Prostate gland (tissue), 2 donors: Measurements from ENCODE around the gene CAPZB. TPM values are rescaled to one million over a fixed set of nuclear protein-coding genes. Genes with fewer than 3 reads are reported as not detected.

Source experiments
- DNase-seq: peaks from one replicate; pipeline ENCODE4 v3.0.0-alpha.2; 2019; ENCODE audit warnings: low spot score
- H3K27ac ChIP-seq, 2 donors: fragments of 200-600 bp; sonication (generic); 2 replicates each; pipeline ENCODE4 v1.5.1; 2017 to 2019
- H3K27me3 ChIP-seq: fragments of 200-600 bp; sonication (generic); replicated peaks from 2 replicates; pipeline ENCODE4 v1.5.1; 2019; ENCODE audit not compliant: insufficient read depth
- H3K36me3 ChIP-seq, 2 donors: fragments of 200-600 bp; sonication (generic); 1 replicate in 1 of 2; 2 replicates in 1 of 2; pipeline versions ENCODE4 v1.5.1 to v1.8.1; 2017 to 2019
- H3K4me1 ChIP-seq: fragments of 200-600 bp; sonication (generic); replicated peaks from 2 replicates; pipeline ENCODE4 v1.5.1; 2019
- H3K4me3 ChIP-seq, 2 donors: fragments of 200-600 bp; sonication (generic); 2 replicates each; pipeline ENCODE4 v1.5.1; 2017 to 2019
- H3K9me3 ChIP-seq: fragments of 200-600 bp; sonication (generic); 2 replicates; pipeline ENCODE4 v1.5.1; 2017
- POLR2A ChIP-seq: fragments of 450-650 bp; IDR thresholded peaks from one replicate; pipeline ENCODE4 v1.6.1; 2016; ENCODE audit warnings: antibody characterized with exemption, mild to moderate bottlenecking
- POLR2AphosphoS5 ChIP-seq: sonication (generic); formaldehyde crosslinking; IDR thresholded peaks from one replicate; pipeline ENCODE4 v1.6.1; 2017; ENCODE audit warnings: antibody characterized with exemption
- WGBS: methylation state at CpG from one replicate; pipeline ENCODE4 v1.1.5; 2018; 5-methylcytosine and 5-hydroxymethylcytosine counted together
- intact Hi-C: fragments of 100-400 bp; cut with DNase I; formaldehyde crosslinking; loops from one replicate; pipeline ENCODE4 v1.14.2; 2022
- total RNA-seq, 2 donors: library from RNA; depleted of rRNA; stranded (reverse); fragments of >200 nt; gene quantifications; one replicate each; pipeline ENCODE4 v1.1.0, GENCODE V29; 2016
- TF ChIP-seq, protein P1 (sequence below), 4 experiments: fragments of 200-600 bp in 2 of 4; fragments of 450-650 bp in 2 of 4; sonication (generic) in 2 of 4; IDR thresholded peaks; 1 replicate in 3 of 4; 2 replicates in 1 of 4; pipeline ENCODE4 v1.5.1; 2016 to 2019; ENCODE audit warnings: antibody characterized with exemption in 4 of 4, mild to moderate bottlenecking in 2 of 4, moderate library complexity in 2 of 4

CAPZB gene
- total RNA-seq, 2 donors from 2014 or later: 139 to 150 TPM

DNA sequence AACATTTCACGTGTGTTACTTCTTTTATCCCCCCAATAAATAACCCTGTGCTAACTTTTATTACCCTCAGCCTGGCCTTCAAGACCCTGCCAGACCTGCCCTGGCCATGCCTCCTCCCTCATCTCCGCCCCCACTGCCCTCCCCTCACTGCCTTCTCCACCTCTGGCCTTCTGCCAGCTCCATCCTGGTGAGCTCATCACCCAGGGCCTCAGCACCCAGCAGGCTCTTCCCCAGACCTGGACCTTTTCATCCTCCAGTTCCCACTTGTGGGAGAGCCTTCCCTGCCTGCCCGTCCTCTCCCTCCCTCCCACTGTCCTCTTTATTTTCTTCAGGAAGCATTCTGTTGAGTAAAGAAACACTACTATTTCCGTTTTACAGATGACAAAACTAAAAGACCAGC lies 101.2 kb downstream of the CAPZB start:
- no peak for DNase-seq
- H3K4me1 ChIP-seq: peaks cover 18% of the 10 kb centered on the region
- no peaks in the 10 kb centered on the region for H3K9me3 ChIP-seq
- peak overlapping the region; percentile 23 to 80 for H3K27ac ChIP-seq
- no peak for TF ChIP-seq POLR2AphosphoS5
- TF ChIP-seq, protein P1, sequence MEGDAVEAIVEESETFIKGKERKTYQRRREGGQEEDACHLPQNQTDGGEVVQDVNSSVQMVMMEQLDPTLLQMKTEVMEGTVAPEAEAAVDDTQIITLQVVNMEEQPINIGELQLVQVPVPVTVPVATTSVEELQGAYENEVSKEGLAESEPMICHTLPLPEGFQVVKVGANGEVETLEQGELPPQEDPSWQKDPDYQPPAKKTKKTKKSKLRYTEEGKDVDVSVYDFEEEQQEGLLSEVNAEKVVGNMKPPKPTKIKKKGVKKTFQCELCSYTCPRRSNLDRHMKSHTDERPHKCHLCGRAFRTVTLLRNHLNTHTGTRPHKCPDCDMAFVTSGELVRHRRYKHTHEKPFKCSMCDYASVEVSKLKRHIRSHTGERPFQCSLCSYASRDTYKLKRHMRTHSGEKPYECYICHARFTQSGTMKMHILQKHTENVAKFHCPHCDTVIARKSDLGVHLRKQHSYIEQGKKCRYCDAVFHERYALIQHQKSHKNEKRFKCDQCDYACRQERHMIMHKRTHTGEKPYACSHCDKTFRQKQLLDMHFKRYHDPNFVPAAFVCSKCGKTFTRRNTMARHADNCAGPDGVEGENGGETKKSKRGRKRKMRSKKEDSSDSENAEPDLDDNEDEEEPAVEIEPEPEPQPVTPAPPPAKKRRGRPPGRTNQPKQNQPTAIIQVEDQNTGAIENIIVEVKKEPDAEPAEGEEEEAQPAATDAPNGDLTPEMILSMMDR (IDR thresholded peaks at IDR 0.05): no peak
- no peak for TF ChIP-seq POLR2A
- intact Hi-C loops: no loop called here
- H3K36me3 ChIP-seq: no peaks in the 10 kb centered on the region
- H3K4me3 ChIP-seq: no peak overlapping the region
- WGBS: 39% methylated on average over 4 of the region's 4 CpGs
- H3K27me3 ChIP-seq: no peaks in the 10 kb centered on the region

DNA sequence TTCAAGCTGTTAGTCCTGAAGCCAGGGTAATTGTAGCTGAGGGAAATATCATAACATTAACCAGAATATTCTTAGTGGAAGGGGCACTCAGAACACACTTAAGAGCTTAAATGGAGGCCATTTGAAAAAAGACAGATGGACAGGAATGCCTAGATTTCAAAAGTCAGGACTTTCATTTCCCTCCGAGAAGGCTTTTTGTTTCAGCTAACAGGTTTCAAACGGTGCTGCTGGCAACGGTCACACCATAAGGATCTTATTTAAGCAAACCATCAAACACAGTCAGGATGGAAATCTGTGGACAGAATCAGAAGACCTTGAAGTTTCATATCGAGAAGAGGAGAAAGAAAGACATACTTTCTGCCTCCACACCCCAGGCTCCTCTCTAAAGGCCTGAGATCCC lies 103.1 kb downstream of the CAPZB start:
- Histone ChIP-seq H3K27ac (no peak overlapping the region), H3K4me1 (peaks cover 18% of the 10 kb centered on the region), H3K36me3 (no peaks in the 10 kb centered on the region), H3K4me3 (no peak overlapping the region), H3K27me3 (no peaks in the 10 kb centered on the region), H3K9me3 (no peaks in the 10 kb centered on the region)
- WGBS: 54% methylated on average over 4 of the region's 4 CpGs
- TF ChIP-seq POLR2A (no peak), POLR2AphosphoS5 (no peak)
- TF ChIP-seq, protein P1 (IDR thresholded peaks at IDR 0.05): no peak
- intact Hi-C loops: no loop called here
- DNase-seq: no peak

DNA sequence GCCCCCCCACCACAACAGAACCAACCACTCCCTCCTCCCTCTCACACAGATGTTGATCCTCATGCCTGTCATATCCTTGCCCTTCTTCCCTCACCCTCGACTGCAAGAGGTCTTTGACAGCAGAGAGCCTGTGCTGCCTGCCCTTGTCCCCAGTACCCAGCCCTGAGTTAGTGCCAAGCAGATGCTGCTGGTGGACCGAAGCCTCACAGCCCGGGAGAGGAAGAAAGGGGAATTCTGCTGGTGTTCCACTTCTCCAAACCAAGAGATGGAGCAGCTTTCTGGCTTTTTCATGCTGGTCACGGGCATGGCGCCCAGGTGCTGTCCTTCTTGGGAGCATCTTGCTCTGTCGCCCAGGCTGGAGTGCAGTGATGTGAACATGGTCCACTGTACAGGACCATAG lies 104.1 kb downstream of the CAPZB start:
- Histone ChIP-seq H3K4me3 (no peak overlapping the region), H3K9me3 (no peaks in the 10 kb centered on the region), H3K4me1 (peaks cover 14% of the 10 kb centered on the region), H3K36me3 (no peaks in the 10 kb centered on the region), H3K27ac (no peak overlapping the region), H3K27me3 (no peaks in the 10 kb centered on the region)
- no peak for DNase-seq
- TF ChIP-seq POLR2A: no peak
- no peak for TF ChIP-seq POLR2AphosphoS5
- TF ChIP-seq, protein P1 (IDR thresholded peaks at IDR 0.05): no peak
- intact Hi-C loops: no loop called here
- 73% methylated on average over 6 of the region's 6 CpGs for WGBS

DNA sequence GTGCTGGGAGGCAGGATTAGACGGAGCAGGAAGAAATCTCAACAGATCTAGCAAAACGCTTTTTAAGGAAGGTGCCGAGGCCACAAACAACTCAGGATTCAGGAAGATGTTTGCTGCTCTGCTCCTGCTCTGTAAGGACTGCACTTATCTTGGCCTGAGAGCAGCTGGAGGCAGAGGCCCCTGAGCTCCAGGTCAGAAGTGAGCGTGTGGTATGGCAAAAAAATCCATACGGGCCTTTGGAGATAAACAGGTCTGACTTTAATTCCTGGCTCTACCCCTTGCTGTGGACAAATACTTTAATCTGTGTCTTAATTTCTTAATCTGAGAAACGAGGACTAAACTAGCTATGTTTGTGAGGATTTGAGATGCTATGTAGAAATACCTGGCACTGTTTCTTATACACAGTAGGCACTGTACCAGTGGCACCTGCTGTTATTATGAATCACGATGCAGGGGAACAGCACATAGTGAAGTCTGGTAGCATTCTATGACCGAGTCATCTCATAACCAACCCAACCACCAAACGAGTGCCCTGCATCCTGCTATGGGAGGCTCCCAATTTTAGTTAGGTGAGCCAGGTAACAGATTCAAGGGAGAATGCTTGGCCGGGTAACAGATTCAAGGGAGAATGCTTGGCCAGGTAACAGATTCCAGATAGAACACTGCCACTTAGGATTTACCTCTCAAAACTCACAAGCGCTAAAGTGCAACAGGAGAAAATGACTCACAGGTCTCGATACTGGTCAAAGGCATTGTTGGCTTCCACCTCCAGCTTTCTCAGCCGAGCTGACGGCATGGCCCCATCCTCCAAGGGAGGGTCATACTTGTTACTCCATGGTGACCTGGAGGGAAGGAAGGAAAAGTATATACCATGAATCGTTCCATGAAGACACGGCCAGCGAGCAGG lies 107.3 kb downstream of the CAPZB start:
- no peak for DNase-seq
- intact Hi-C loops: no loop called here
- no peaks in the 10 kb centered on the region for H3K27me3 ChIP-seq
- H3K36me3 ChIP-seq: peaks cover 0 to 4% of the 10 kb centered on the region in 2 donors
- no peak overlapping the region for H3K27ac ChIP-seq
- no peak overlapping the region for H3K4me3 ChIP-seq
- 89% methylated on average over 17 of the region's 17 CpGs for WGBS
- no peak for TF ChIP-seq POLR2A
- TF ChIP-seq, protein P1 (IDR thresholded peaks at IDR 0.05): no peak
- H3K9me3 ChIP-seq: no peaks in the 10 kb centered on the region
- H3K4me1 ChIP-seq: no peaks in the 10 kb centered on the region
